Measurements from ENCODE around the gene ST3GAL4.
A peak's percentile ranks its signal among the peaks of the same experiment; 100 is the strongest.

Gene ST3GAL4

GRCh38 chr11:126405906-126406305 is 50.4 kb downstream of the ST3GAL4 start:
- 0 out of 2 replicates have a peak overlapping the region, but pooled peaks have one; percentile 23 for H3K27ac ChIP-seq
- no peak for TF ChIP-seq ZFX (IDR thresholded peaks at IDR 0.05; ENCODE audit: borderline replicate concordance)
- TF ChIP-seq CTCF (IDR thresholded peaks at IDR 0.05): no peak

DNA sequence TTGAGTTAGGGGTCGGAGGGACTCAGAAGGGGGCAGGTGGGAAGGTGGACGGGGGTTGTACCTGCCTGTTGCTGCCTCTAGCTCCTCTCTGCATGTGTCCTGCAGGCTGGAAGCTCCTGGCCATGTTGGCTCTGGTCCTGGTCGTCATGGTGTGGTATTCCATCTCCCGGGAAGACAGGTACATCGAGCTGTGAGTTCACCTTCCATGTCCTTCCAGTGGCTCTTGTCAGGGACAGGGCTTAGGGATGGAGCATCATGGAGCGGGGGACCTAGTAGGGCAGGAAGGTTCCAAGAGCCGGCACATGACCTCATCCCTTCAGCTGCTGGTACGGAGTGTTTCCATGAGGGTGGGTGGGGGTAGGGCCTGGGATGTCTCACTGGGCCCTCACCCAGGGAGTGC is 50.9 kb downstream of the ST3GAL4 start:
- no peak for TF ChIP-seq ZFX (IDR thresholded peaks at IDR 0.05; ENCODE audit: borderline replicate concordance)
- TF ChIP-seq CTCF (IDR thresholded peaks at IDR 0.05): no peak

GRCh38 chr11:126407101-126407521 is 51.6 kb downstream of the ST3GAL4 start:
- no peak overlapping the region for H3K27ac ChIP-seq
- TF ChIP-seq CTCF (IDR thresholded peaks at IDR 0.05) (no peak), ZFX (IDR thresholded peaks at IDR 0.05; ENCODE audit: borderline replicate concordance) (no peak)

More for the DNA sequence above, 50.9 kb downstream of the ST3GAL4 start:
- H3K27ac ChIP-seq: no peak overlapping the region

GRCh38 chr11:126407682-126408288 is 52.3 kb downstream of the ST3GAL4 start:
- no peak for TF ChIP-seq ZFX (IDR thresholded peaks at IDR 0.05; ENCODE audit: borderline replicate concordance)
- no peak for TF ChIP-seq CTCF (IDR thresholded peaks at IDR 0.05)
- H3K27ac ChIP-seq: no peak overlapping the region

DNA sequence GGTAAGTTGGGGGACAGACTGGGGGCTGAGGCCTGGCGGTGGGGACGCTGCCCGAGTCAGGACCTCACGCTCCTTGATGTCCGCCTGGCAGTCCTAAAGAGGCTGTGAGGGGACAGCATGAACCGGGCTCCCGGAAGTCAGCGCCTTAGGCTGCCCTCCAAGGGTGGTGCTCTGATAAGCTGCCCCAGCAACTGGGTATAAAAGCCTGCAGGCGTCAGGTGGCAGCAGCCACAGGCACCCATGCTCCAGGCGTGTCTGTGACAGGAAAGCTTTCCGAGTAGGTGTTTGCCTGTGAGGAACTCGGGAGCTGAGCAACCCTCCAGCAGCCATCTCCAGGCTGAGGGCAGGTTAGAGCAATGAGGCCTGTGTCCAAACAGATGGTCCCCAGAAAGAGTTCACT is 53.0 kb downstream of the ST3GAL4 start:
- TF ChIP-seq ZFX (IDR thresholded peaks at IDR 0.05; ENCODE audit: borderline replicate concordance): no peak

DNA sequence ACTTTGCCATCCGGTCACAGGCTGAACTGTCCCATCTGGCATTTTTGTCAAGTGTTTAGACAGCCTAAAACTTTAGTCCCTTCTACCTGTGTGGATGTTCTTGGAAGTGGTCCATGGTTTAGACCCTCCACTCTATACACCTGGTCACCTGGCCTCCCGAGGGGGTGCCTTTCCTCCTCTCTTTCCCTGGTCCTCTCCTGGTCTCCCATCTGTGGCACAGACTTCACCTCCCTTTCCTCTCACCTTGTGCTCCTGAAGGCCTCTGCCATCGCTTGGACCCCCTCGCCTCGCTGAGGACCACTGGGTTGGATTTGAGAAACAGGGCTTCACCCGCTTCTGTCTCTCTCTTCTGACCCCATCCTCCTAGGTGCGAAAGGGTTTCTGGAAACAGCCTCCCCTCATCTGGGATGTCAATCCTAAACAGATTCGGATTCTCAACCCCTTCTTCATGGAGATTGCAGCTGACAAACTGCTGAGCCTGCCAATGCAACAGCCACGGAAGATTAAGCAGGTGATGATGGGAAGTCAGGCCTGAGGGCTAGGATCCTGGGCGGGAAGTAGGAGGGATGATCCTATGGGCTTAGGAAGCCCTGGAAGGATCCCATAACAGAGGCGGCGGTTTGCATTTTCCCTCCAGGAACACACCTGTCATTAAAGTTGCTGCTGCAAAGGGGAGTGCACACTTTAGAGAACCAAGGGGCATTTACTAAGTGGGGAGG is 53.6 kb downstream of the ST3GAL4 start:
- no peak overlapping the region for H3K27ac ChIP-seq
- TF ChIP-seq CTCF (IDR thresholded peaks at IDR 0.05) (no peak), ZFX (IDR thresholded peaks at IDR 0.05; ENCODE audit: borderline replicate concordance) (no peak)

More for the DNA sequence above, 53.0 kb downstream of the ST3GAL4 start:
- H3K27ac ChIP-seq: no peak overlapping the region

DNA sequence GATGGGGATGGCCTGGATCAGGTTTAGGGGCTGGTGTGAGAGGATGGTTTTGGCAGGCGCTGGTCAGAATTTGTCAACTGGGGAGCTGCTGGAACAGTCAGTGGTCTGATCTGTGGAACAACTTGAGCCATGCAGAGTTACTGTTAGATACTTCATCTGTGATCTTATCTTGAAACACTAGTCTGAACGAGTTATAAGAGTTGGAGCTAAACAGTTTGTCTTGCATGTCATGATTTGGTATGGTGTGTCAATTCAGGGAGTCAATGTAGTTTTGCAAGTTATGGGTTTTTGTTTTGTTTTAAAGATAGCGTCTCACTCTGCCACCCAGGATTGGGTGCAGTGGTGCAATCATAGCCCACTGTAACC is 54.1 kb downstream of the ST3GAL4 start:
- TF ChIP-seq CTCF (IDR thresholded peaks at IDR 0.05): no peak
- TF ChIP-seq ZFX (IDR thresholded peaks at IDR 0.05; ENCODE audit: borderline replicate concordance): no peak
- no peak overlapping the region for H3K27ac ChIP-seq

Data from 22Rv1 (cell line).